AG04449 (cell line): ENCODE data around the gene SH3PXD2A.

Experiments
- CTCF ChIA-PET: fragments of 350-600 bp; formaldehyde crosslinking; extraction: SDS; loops from one replicate; lab custom pipeline; 2021; ENCODE audit warnings: antibody characterized with exemption; lab: Yijun Ruan, JAX
- POLR2A ChIA-PET: fragments of 400-600, 350-600 bp; formaldehyde crosslinking; extraction: SDS; loops from one replicate; lab custom pipeline; 2020; ENCODE audit warnings: antibody characterized with exemption, inconsistent platforms; lab: Yijun Ruan, JAX
- DNase-seq: peaks from one replicate; pipeline ENCODE4 v3.0.0-alpha.2; 2010; ENCODE audit warnings: low read depth, low spot score
- H3K4me3 ChIP-seq: 2 replicates; pipeline ENCODE4 v1.5.1; 2011; ENCODE audit warnings: low read depth, mild to moderate bottlenecking, control low read depth, low read length
- TF ChIP-seq, protein P1 (sequence below): IDR thresholded peaks from one replicate; pipeline ENCODE4 v1.5.1; 2011; ENCODE audit warnings: mild to moderate bottlenecking, moderate library complexity, low read length, control low read depth, inconsistent platforms; ENCODE audit not compliant: insufficient read depth; ENCODE audit errors: missing control alignments

Gene SH3PXD2A

DNA sequence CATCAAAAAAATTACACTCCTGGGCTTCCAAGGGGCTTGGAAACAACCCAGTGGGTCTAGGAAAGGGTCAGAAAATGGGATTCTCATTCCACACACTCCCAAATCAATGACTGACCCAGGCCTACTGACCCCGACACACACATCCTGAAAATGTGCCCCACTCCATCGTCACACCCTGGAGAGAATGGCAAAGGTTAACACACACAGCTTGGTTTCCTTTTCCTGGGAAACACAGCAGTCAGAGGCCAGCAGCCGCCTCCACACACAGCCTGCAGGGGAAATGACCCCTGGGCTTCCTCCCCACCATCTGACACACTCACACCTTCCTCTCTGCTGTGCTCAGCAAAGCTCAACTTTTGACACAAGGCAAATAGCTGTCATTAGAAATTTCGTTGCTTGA, 42.9 kb downstream of the SH3PXD2A start:
- DNase-seq: no peak
- CTCF ChIA-PET: interaction anchor here (1.0 kb wide), 1 partner anchor 11 kb away, joined by 3 read pairs; no protein-coding TSS in a partner anchor
- TF ChIP-seq, protein P1, sequence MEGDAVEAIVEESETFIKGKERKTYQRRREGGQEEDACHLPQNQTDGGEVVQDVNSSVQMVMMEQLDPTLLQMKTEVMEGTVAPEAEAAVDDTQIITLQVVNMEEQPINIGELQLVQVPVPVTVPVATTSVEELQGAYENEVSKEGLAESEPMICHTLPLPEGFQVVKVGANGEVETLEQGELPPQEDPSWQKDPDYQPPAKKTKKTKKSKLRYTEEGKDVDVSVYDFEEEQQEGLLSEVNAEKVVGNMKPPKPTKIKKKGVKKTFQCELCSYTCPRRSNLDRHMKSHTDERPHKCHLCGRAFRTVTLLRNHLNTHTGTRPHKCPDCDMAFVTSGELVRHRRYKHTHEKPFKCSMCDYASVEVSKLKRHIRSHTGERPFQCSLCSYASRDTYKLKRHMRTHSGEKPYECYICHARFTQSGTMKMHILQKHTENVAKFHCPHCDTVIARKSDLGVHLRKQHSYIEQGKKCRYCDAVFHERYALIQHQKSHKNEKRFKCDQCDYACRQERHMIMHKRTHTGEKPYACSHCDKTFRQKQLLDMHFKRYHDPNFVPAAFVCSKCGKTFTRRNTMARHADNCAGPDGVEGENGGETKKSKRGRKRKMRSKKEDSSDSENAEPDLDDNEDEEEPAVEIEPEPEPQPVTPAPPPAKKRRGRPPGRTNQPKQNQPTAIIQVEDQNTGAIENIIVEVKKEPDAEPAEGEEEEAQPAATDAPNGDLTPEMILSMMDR: no peak
- POLR2A ChIA-PET: interaction anchor here (1.1 kb wide), 1 partner anchor 17 kb away, joined by 3 read pairs; no protein-coding TSS in a partner anchor
- no peak overlapping the region for H3K4me3 ChIP-seq

DNA sequence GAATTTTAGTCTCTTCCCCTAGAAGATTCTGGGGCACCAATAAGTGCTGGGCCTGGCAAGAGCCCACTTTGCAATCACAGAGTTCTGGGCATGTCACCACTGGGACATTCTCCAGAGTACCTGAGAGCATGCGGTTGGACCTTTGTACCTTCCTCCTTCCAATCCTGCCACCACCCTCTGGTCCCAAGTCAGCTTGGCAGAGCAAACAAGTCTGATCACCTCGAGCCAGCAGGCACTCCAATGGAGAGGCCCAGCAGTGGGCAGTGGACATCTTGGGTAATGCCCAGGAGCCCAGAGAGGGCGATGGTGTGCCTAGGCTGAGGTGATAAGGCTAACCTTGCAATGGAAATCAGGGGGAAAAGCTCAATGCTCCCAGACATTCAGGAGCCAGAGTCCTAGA, 43.4 kb downstream of the SH3PXD2A start:
- TF ChIP-seq, protein P1: no peak
- H3K4me3 ChIP-seq: no peak overlapping the region
- DNase-seq: no peak
- ChIA-PET CTCF (interaction anchor here (1.0 kb wide), 1 partner anchor 10 kb away, joined by 3 read pairs; no protein-coding TSS in a partner anchor), POLR2A (no interaction called here)

DNA sequence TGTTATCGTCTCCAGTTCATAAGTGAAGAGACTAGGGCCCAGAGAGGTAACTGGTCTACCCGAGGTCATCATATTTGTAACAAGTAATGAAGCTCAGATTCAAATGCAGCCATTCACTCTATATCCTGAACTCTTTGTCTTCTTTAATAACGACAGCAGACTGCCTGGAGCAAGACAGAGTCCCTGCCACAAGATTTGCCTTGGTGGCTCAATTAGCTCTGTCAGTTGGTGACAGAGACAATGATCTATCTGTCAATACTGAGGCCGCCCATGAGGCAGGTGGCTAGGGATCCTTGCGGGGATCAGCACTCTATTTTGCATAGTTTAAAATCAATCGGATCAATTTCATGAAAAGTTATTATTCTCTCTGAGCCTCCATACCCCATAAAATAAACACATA, 43.9 kb downstream of the SH3PXD2A start:
- CTCF ChIA-PET: no interaction called here
- DNase-seq: no peak
- H3K4me3 ChIP-seq: no peak overlapping the region
- POLR2A ChIA-PET: no interaction called here
- TF ChIP-seq, protein P1: no peak

DNA sequence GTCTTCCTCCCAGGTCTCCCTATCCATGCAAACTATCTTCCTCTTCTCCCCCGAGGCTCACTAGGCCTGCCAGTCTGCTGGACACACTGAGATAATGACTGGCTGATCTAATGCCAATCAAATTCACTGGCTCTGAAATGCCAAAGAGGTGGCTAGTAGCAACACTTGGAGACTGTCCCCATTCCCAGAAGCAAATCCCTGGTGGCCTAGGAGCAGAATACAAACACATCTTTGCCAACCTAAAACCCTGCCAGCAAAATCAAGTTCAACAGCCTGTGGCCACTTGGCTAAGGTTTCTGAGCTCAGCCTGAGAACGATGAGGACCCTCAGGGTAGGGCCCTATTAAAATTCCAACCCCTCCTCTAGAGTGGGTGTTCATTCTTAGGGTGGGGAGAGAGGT, 46.6 kb downstream of the SH3PXD2A start:
- no peak overlapping the region for H3K4me3 ChIP-seq
- no peak for DNase-seq
- ChIA-PET CTCF (no interaction called here), POLR2A (no interaction called here)
- TF ChIP-seq, protein P1: no peak

DNA sequence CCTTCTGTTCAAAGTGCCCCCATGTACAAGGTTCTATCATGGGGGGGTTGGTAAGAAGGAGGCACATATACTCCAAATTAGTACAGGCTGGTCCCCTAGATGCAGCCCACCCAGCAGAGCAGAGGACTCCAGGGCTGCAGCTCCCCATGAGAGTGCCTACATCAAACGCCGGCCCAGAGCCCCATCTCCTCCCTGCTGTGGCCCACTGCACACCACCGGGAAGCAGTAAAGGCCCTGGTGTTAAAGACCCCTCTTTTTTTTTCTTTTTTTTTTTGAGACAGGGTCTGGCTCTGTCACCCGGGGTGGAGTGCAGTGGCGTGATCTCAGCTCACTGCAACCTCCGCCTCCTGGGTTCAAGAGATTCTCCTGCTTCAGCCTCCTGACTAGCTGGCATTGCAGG, 47.4 kb downstream of the SH3PXD2A start:
- H3K4me3 ChIP-seq: no peak overlapping the region
- CTCF ChIA-PET: no interaction called here
- DNase-seq: no peak
- POLR2A ChIA-PET: no interaction called here
- TF ChIP-seq, protein P1: no peak

DNA sequence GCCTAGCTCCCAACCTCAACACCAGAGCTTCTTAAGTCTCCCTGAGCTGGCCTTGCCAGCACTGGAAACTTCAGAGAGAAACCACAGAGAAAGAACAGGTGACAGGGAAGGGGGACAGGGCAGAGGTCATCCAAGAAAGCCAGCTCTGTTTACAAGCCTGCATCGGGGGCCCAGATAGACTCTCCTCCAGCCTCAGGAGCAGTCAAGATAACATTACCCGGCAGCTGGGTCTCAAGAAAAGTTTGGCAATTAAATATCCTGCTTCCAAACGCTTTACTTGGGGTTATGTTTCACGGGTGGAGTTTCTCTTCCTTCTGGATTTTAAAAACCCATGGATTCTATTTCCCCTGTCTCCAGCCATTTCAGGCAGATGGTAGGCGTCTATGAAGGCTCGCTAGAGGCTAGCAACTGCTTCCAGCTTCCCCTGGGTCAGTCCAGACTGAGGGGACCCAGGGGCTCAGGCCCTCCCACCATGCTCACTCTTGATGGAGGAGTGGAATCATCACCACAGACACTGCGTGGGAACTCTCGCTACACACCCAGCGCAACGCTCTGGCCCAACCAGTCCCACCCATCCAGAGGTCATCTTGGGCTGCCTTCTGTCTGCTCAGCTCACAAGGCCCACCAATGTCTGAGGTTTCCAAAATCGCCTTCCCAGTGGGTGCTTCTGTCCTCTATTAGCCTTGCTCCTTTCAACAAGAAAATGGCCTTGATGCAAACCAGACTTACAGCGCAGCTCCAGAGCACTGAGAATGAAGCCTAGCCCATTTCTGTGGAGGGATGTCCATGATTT, 48.8 kb downstream of the SH3PXD2A start:
- POLR2A ChIA-PET: no interaction called here
- TF ChIP-seq, protein P1: no peak
- no peak overlapping the region for H3K4me3 ChIP-seq
- CTCF ChIA-PET: no interaction called here
- DNase-seq: no peak
